Endothelial cell (in vitro differentiated cells): ENCODE measurements around the gene ZRANB1. TPM values are rescaled to one million over a fixed set of nuclear protein-coding genes. Genes with fewer than 3 reads are reported as not detected.

Experiments
- DNase-seq: peaks from one replicate; pipeline ENCODE4 v3.0.0; 2021; ENCODE audit warnings: low spot score
- H3K27ac Mint-ChIP-seq: one replicate; pipeline ENCODE4 v1.8.0; 2021; ENCODE audit warnings: mixed read lengths, inconsistent platforms; ENCODE audit not compliant: unreplicated experiment
- H3K27me3 Mint-ChIP-seq: one replicate; pipeline ENCODE4 v1.8.0; 2021; ENCODE audit warnings: mild to moderate bottlenecking, moderate library complexity, mixed read lengths, inconsistent platforms; ENCODE audit not compliant: unreplicated experiment
- H3K36me3 Mint-ChIP-seq: one replicate; pipeline ENCODE4 v1.8.0; 2021; ENCODE audit warnings: mild to moderate bottlenecking, low read depth, mixed read lengths, inconsistent platforms; ENCODE audit not compliant: unreplicated experiment
- H3K4me1 Mint-ChIP-seq: one replicate; pipeline ENCODE4 v1.8.0; 2021; ENCODE audit warnings: mild to moderate bottlenecking, mixed read lengths, inconsistent platforms; ENCODE audit not compliant: unreplicated experiment
- H3K4me3 Mint-ChIP-seq: one replicate; pipeline ENCODE4 v1.8.0; 2021; ENCODE audit warnings: mild to moderate bottlenecking, mixed read lengths, inconsistent platforms; ENCODE audit not compliant: unreplicated experiment
- H3K9me3 Mint-ChIP-seq: one replicate; pipeline ENCODE4 v1.8.0; 2021; ENCODE audit warnings: mixed read lengths, inconsistent platforms; ENCODE audit not compliant: unreplicated experiment
- CTCF ChIP-seq: fragments of 200-600 bp; sonication (generic); IDR thresholded peaks from one replicate; pipeline ENCODE4 v1.5.0; 2021; ENCODE audit warnings: antibody characterized with exemption; ENCODE audit not compliant: unreplicated experiment
- total RNA-seq: library from RNA; stranded (reverse); fragmentation: NEBNext Ultra II Directional; extraction: Animal tissue kit (Norgen Biotek cat#: 25700); gene quantifications from one replicate; pipeline ENCODE4 v1.2.1, GENCODE V29; 2021; ENCODE audit not compliant: unreplicated experiment

ZRANB1 gene
- total RNA-seq, 1 donor from 2014 or later, result 22.4 TPM

- Mint-ChIP-seq H3K4me3 (no peak overlapping the region), H3K27me3 (peaks cover 21% of the 10 kb centered on the region), H3K9me3 (no peaks in the 10 kb centered on the region), H3K27ac (peak overlapping the region; percentile 20), H3K4me1 (peaks cover 21% of the 10 kb centered on the region), H3K36me3 (peaks cover 35% of the 10 kb centered on the region)
- TF ChIP-seq CTCF, result no peak
- no peak for DNase-seq
Observed at GRCh38 chr10:125003901-125004467, 62.1 kb downstream of the ZRANB1 start.

- no peaks in the 10 kb centered on the region for H3K9me3 Mint-ChIP-seq
- DNase-seq, result no peak
- peaks cover 29% of the 10 kb centered on the region for H3K4me1 Mint-ChIP-seq
- H3K36me3 Mint-ChIP-seq, result peaks cover 32% of the 10 kb centered on the region
- H3K27me3 Mint-ChIP-seq, result peaks cover 21% of the 10 kb centered on the region
- H3K4me3 Mint-ChIP-seq, result no peak overlapping the region
- no peak for TF ChIP-seq CTCF
- H3K27ac Mint-ChIP-seq, result no peak overlapping the region
Observed at GRCh38 chr10:125004571-125005311, 62.8 kb downstream of the ZRANB1 start.

GRCh38 chr10:125005312-125006187 is 63.6 kb downstream of the ZRANB1 start:
- Mint-ChIP-seq H3K4me3 (no peak overlapping the region), H3K9me3 (no peaks in the 10 kb centered on the region), H3K4me1 (peaks cover 34% of the 10 kb centered on the region), H3K27me3 (peaks cover 21% of the 10 kb centered on the region), H3K36me3 (peaks cover 33% of the 10 kb centered on the region), H3K27ac (no peak overlapping the region)
- TF ChIP-seq CTCF, result no peak
- DNase-seq, result no peak

GRCh38 chr10:125006188-125006680 is 64.3 kb downstream of the ZRANB1 start:
- Mint-ChIP-seq H3K9me3 (no peaks in the 10 kb centered on the region), H3K27me3 (peaks cover 18% of the 10 kb centered on the region), H3K27ac (peak overlapping the region; percentile 75), H3K4me3 (peak overlapping the region; percentile 62), H3K36me3 (peaks cover 35% of the 10 kb centered on the region), H3K4me1 (peaks cover 35% of the 10 kb centered on the region)
- DNase-seq, result no peak
- TF ChIP-seq CTCF, result no peak
